Measurements from ENCODE around the gene CAPS2. TPM values are rescaled to one million over a fixed set of nuclear protein-coding genes. Genes with fewer than 3 reads are reported as not detected.
"Not testable (repeated sequence)": the region's sequence is repeated elsewhere in the genome, so short reads cannot be mapped to it uniquely, and the experiment has no call there.

The CAPS2 gene
- total RNA-seq, 1 donor from 2014 or later = 0.06 TPM

- no peak for TF ChIP-seq CTCF (conservative IDR thresholded peaks at IDR 0.05; ENCODE audit: low read depth, low read length)
- DNase-seq (ENCODE audit: low read depth) = no peak
- H3K4me3 ChIP-seq (ENCODE audit: low read depth, low read length) = no peak overlapping the region
These were observed 23.9 kb upstream of the CAPS2 start for GRCh38 chr12:75354011-75354410.

- no peak for DNase-seq (ENCODE audit: low read depth)
- H3K4me3 ChIP-seq (ENCODE audit: low read depth, low read length) = no peak overlapping the region
- no peak for TF ChIP-seq CTCF (conservative IDR thresholded peaks at IDR 0.05; ENCODE audit: low read depth, low read length)
These were observed 20.3 kb upstream of the CAPS2 start for GRCh38 chr12:75350413-75350812.

GRCh38 chr12:75349946-75350345 is 19.8 kb upstream of the CAPS2 start:
- no peak for TF ChIP-seq CTCF (conservative IDR thresholded peaks at IDR 0.05; ENCODE audit: low read depth, low read length)

GRCh38 chr12:75346215-75346614 is 16.1 kb upstream of the CAPS2 start:
- not testable (repeated sequence) for DNase-seq (ENCODE audit: low read depth); H3K4me3 ChIP-seq (ENCODE audit: low read depth, low read length)

More at GRCh38 chr12:75349946-75350345, 19.8 kb upstream of the CAPS2 start:
- no peak for DNase-seq (ENCODE audit: low read depth)
- no peak overlapping the region for H3K4me3 ChIP-seq (ENCODE audit: low read depth, low read length)

- DNase-seq (ENCODE audit: low read depth) = no peak
- TF ChIP-seq CTCF (conservative IDR thresholded peaks at IDR 0.05; ENCODE audit: low read depth, low read length) = no peak
- H3K4me3 ChIP-seq (ENCODE audit: low read depth, low read length) = no peak overlapping the region
These were observed 15.4 kb upstream of the CAPS2 start for GRCh38 chr12:75345531-75345930.

- no peak overlapping the region for H3K4me3 ChIP-seq (ENCODE audit: low read depth, low read length)
- DNase-seq (ENCODE audit: low read depth) = no peak
- TF ChIP-seq CTCF (conservative IDR thresholded peaks at IDR 0.05; ENCODE audit: low read depth, low read length) = no peak
These were observed 11.7 kb upstream of the CAPS2 start for GRCh38 chr12:75341873-75342272.

GRCh38 chr12:75337905-75338304 is 7.8 kb upstream of the CAPS2 start:
- no peak for TF ChIP-seq CTCF (conservative IDR thresholded peaks at IDR 0.05; ENCODE audit: low read depth, low read length)
- DNase-seq (ENCODE audit: low read depth) = no peak
- H3K4me3 ChIP-seq (ENCODE audit: low read depth, low read length) = no peak overlapping the region
